ENCODE measurements around the gene GNG12. TPM values are rescaled to one million over a fixed set of nuclear protein-coding genes. Genes with fewer than 3 reads are reported as not detected.
"Not testable (repeated sequence)": the region's sequence is repeated elsewhere in the genome, so short reads cannot be mapped to it uniquely, and the experiment has no call there.

The GNG12 gene
- polyA plus RNA-seq, 1 experiment: 185 TPM

DNA sequence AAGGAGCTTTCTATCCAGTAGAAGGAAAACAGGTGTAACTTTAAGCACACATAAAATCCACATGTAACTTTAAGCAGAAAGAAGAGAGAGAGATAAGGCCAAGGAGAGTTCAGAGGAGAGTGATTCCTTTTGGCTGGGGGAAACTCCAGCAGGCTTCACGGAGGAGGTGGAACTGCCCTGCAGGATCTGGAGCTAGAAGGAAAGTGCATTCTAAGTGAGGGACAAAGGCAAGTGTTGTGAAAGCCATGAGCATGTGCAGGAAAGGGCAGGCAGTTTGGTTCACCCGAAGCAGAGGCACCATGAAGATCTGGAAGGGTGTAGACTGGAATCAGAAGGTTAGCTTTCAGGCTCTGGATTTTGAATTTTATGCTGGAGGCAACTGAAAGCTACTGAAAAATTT lies 101.9 kb downstream of the GNG12 start:
- POLR2A ChIA-PET: interaction anchor here (0.6 kb wide), 1 partner anchor 45 kb away, joined by 5 read pairs; no protein-coding TSS in a partner anchor
- no peak for DNase-seq (ENCODE audit: low read depth, low spot score)
- CTCF ChIA-PET: interaction anchor here (0.9 to 2.1 kb wide), 3 partner anchors 10 to 231 kb away, joined by 3 to 9 read pairs (median 3); no protein-coding TSS in a partner anchor
- no peak overlapping the region for H3K4me3 ChIP-seq (ENCODE audit: low read depth, low read length)
- TF ChIP-seq, protein P1, sequence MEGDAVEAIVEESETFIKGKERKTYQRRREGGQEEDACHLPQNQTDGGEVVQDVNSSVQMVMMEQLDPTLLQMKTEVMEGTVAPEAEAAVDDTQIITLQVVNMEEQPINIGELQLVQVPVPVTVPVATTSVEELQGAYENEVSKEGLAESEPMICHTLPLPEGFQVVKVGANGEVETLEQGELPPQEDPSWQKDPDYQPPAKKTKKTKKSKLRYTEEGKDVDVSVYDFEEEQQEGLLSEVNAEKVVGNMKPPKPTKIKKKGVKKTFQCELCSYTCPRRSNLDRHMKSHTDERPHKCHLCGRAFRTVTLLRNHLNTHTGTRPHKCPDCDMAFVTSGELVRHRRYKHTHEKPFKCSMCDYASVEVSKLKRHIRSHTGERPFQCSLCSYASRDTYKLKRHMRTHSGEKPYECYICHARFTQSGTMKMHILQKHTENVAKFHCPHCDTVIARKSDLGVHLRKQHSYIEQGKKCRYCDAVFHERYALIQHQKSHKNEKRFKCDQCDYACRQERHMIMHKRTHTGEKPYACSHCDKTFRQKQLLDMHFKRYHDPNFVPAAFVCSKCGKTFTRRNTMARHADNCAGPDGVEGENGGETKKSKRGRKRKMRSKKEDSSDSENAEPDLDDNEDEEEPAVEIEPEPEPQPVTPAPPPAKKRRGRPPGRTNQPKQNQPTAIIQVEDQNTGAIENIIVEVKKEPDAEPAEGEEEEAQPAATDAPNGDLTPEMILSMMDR (IDR thresholded peaks at IDR 0.05; ENCODE audit: low read depth, low read length): no peak
- H3K9me3 ChIP-seq (ENCODE audit: control insufficient read depth, insufficient read depth, low read length): no peaks in the 10 kb centered on the region
- H3K27ac ChIP-seq (ENCODE audit: low read depth, low read length): no peak overlapping the region
- no peaks in the 10 kb centered on the region for H3K27me3 ChIP-seq (ENCODE audit: control insufficient read depth, insufficient read depth, low read length)

DNA sequence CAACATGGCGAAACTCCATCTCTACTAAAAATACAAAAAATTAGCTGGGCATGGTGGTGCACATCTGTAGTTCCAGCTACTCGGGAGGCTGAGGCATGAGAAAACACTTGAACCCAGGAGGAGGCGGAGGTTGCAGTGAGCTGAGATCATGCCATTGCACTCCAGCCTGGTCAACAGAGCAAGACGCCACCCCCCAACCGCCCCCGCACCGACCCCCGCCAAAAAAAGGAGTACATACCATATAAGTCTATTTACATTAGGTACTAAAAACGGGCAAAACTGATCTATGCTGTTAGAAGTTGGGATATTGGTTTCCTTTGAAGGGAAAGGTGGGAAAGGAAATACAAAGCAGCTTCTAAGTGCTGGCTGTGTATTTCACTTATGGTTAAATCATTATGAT lies 103.0 kb downstream of the GNG12 start:
- H3K27ac ChIP-seq (ENCODE audit: low read depth, low read length); H3K9me3 ChIP-seq (ENCODE audit: control insufficient read depth, insufficient read depth, low read length); H3K27me3 ChIP-seq (ENCODE audit: control insufficient read depth, insufficient read depth, low read length); H3K4me3 ChIP-seq (ENCODE audit: low read depth, low read length); POLR2A ChIA-PET; DNase-seq (ENCODE audit: low read depth, low spot score): not testable (repeated sequence)
- CTCF ChIA-PET: interaction anchor here (2.1 kb wide), 1 partner anchor 30 kb away, joined by 9 read pairs; no protein-coding TSS in a partner anchor

DNA sequence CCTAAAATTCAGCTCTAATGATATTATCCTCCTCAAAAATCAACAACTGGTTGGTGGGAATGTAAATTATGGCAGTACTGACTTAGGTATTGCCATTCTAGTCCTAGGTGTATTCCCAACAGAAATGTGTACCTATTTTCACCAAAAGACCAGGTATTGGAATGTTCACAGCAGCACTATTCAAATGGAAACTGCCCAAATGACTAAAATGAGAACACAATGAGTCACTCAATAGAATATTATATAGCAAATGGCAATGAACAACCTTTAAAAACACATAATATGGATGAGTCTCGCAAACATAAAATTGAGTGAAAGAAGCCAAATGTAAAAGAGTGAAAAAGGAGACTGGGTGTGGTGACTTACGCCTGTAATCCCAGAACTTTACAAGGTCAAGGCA lies 103.4 kb downstream of the GNG12 start:
- no peak overlapping the region for H3K4me3 ChIP-seq (ENCODE audit: low read depth, low read length)
- H3K27me3 ChIP-seq (ENCODE audit: control insufficient read depth, insufficient read depth, low read length): no peaks in the 10 kb centered on the region
- no peaks in the 10 kb centered on the region for H3K9me3 ChIP-seq (ENCODE audit: control insufficient read depth, insufficient read depth, low read length)
- no peak for DNase-seq (ENCODE audit: low read depth, low spot score)
- TF ChIP-seq, protein P1 (IDR thresholded peaks at IDR 0.05; ENCODE audit: low read depth, low read length): no peak
- ChIA-PET CTCF (interaction anchor here (2.1 kb wide), 1 partner anchor 31 kb away, joined by 9 read pairs; no protein-coding TSS in a partner anchor), POLR2A (no interaction called here)
- H3K27ac ChIP-seq (ENCODE audit: low read depth, low read length): no peak overlapping the region

DNA sequence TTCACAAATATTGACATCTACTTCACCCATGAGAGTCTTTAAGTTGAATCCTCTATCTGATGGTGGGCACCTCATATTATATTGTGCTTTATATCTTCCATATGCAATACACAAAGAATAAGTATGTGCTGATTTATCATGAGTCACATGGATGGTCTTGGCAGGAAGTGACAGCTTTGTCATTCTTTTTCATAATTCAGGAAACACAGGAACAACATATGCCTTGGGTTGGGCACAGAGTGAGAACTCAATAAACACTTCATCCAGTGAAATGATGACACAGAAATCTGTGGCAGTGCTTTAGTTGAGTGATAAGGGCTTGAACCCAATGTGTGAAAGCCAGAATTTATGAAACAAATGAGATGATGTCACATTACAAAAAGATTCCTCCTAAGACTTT lies 107.0 kb downstream of the GNG12 start:
- ChIA-PET POLR2A (no interaction called here), CTCF (interaction anchor here (0.9 kb wide), 1 partner anchor 34 kb away, joined by 4 read pairs; no protein-coding TSS in a partner anchor)
- no peak for DNase-seq (ENCODE audit: low read depth, low spot score)
- Histone ChIP-seq H3K4me3 (ENCODE audit: low read depth, low read length) (no peak overlapping the region), H3K9me3 (ENCODE audit: control insufficient read depth, insufficient read depth, low read length) (no peaks in the 10 kb centered on the region), H3K27me3 (ENCODE audit: control insufficient read depth, insufficient read depth, low read length) (no peaks in the 10 kb centered on the region), H3K27ac (ENCODE audit: low read depth, low read length) (no peak overlapping the region)
- TF ChIP-seq, protein P1 (IDR thresholded peaks at IDR 0.05; ENCODE audit: low read depth, low read length): no peak

DNA sequence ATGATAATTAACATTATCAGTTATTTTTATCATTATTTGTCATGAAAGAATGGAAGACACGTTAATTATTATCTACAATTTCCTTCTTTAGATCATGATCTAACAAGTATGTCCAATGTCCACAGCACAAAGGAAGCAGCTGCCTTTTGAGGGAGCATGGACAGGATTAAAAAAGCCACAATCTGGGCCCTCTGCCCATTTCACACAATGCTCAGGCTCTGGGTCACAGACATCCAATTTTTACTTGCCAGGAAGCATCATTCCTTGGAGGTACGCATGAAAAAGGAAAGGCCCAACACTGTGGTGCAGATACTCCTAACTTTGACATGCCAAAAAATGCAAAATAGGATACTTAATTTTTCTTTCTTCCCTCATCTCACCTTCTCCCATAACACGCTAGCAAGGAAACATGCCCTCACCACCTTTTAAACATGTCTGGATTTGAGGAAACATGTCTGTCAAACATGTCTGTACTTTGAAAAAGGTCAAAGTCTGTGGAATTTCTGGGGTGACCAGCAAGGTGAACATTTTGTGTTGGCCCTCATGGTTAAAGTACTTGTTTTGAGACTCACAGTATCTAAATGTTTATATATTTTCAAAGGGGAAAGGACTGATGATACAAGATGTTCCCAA lies 108.2 kb downstream of the GNG12 start:
- TF ChIP-seq, protein P1 (IDR thresholded peaks at IDR 0.05; ENCODE audit: low read depth, low read length): no peak
- CTCF ChIA-PET: interaction anchor here (0.5 kb wide), 1 partner anchor 556 kb away, joined by 3 read pairs; no protein-coding TSS in a partner anchor
- Histone ChIP-seq H3K27ac (ENCODE audit: low read depth, low read length) (no peak overlapping the region), H3K9me3 (ENCODE audit: control insufficient read depth, insufficient read depth, low read length) (no peaks in the 10 kb centered on the region), H3K27me3 (ENCODE audit: control insufficient read depth, insufficient read depth, low read length) (no peaks in the 10 kb centered on the region), H3K4me3 (ENCODE audit: low read depth, low read length) (no peak overlapping the region)
- POLR2A ChIA-PET: no interaction called here
- no peak for DNase-seq (ENCODE audit: low read depth, low spot score)

All from AG04450 (cell line).